Suprapubic skin (tissue), 4 donors: Measurements from ENCODE around the gene OSTF1.

Experiments
- EP300 ChIP-seq: sonication (generic); formaldehyde crosslinking; IDR thresholded peaks from one replicate; pipeline ENCODE4 v1.6.1; 2017; ENCODE audit warnings: antibody characterized with exemption
- POLR2A ChIP-seq, 2 donors: fragments of 450-650 bp; IDR thresholded peaks; one replicate each; pipeline ENCODE4 v1.6.1; 2017; ENCODE audit warnings: antibody characterized with exemption in 2 of 2, mild to moderate bottlenecking in 2 of 2, moderate library complexity in 2 of 2
- POLR2AphosphoS5 ChIP-seq, 3 donors: sonication (generic); formaldehyde crosslinking; IDR thresholded peaks; one replicate each; pipeline ENCODE4 v1.6.1; 2017; ENCODE audit warnings: antibody characterized with exemption in 3 of 3
- TF ChIP-seq, protein P1 (sequence below), 2 donors: fragments of 200-600 bp in 1 of 2; fragments of 450-650 bp in 1 of 2; sonication (generic) in 1 of 2; IDR thresholded peaks; one replicate each; pipeline ENCODE4 v1.5.1; 2016 to 2019; ENCODE audit warnings: antibody characterized with exemption in 2 of 2, mild to moderate bottlenecking in 1 of 2, moderate library complexity in 1 of 2

DNA sequence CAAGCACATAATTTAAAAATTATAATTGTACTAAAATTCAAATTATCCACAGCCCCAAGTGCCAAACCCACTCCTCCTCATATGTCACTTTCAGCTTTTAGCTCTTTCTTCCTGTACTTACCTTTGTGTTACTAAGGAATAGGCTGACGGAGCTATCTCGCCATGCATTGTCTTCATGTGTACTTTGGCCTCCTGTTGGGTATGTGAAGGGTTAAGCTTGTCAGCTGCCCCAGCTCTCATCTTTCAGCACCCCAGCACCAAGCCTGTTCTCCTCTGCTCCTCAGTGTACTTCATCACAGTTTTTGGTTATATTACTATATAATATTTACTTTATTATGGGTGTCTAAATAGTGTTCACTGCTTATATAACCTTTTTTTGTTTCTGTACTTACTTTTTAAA lies 46.2 kb downstream of the OSTF1 start:
- TF ChIP-seq, protein P1, sequence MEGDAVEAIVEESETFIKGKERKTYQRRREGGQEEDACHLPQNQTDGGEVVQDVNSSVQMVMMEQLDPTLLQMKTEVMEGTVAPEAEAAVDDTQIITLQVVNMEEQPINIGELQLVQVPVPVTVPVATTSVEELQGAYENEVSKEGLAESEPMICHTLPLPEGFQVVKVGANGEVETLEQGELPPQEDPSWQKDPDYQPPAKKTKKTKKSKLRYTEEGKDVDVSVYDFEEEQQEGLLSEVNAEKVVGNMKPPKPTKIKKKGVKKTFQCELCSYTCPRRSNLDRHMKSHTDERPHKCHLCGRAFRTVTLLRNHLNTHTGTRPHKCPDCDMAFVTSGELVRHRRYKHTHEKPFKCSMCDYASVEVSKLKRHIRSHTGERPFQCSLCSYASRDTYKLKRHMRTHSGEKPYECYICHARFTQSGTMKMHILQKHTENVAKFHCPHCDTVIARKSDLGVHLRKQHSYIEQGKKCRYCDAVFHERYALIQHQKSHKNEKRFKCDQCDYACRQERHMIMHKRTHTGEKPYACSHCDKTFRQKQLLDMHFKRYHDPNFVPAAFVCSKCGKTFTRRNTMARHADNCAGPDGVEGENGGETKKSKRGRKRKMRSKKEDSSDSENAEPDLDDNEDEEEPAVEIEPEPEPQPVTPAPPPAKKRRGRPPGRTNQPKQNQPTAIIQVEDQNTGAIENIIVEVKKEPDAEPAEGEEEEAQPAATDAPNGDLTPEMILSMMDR (IDR thresholded peaks at IDR 0.05): no peak
- TF ChIP-seq EP300 (no peak), POLR2A (IDR thresholded peaks at IDR 0.05) (no peak), POLR2AphosphoS5 (IDR thresholded peaks at IDR 0.05) (no peak)
